Stimulated activated naive B cell treated with anti-CD40 and anti-IgM and Interleukin-4, amounts not matched to agents 10 μg/mL and 1 μg/mL and 100 μg/mL, for 72 hours (primary cell): ENCODE measurements around the gene DUSP9.
"Not testable (repeated sequence)": the region's sequence is repeated elsewhere in the genome, so short reads cannot be mapped to it uniquely, and the experiment has no call there.

ENCODE experiments used
- ATAC-seq, 2 donors: fragments of 150-1000 bp; cut with Tn5 transposase; replicated peaks; 2 replicates each; pipeline ENCODE4 v1.10.0; 2021; ENCODE audit warnings: moderate library complexity in 1 of 2
- DNase-seq: peaks from one replicate; pipeline ENCODE4 v3.0.0; 2021
- H3K27ac Mint-ChIP-seq: one replicate; pipeline ENCODE4 v1.8.0; 2022; ENCODE audit warnings: mild to moderate bottlenecking, mixed read lengths
- H3K27me3 Mint-ChIP-seq, 2 donors: one replicate each; pipeline ENCODE4 v1.8.0; 2022; ENCODE audit warnings: mixed read lengths in 2 of 2
- H3K36me3 Mint-ChIP-seq, 2 donors: one replicate each; pipeline ENCODE4 v1.8.0; 2022; ENCODE audit warnings: mixed read lengths in 2 of 2, mild to moderate bottlenecking in 1 of 2
- H3K4me1 Mint-ChIP-seq, 2 donors: one replicate each; pipeline ENCODE4 v1.8.0; 2022; ENCODE audit warnings: mixed read lengths in 2 of 2, mild to moderate bottlenecking in 1 of 2
- H3K4me3 Mint-ChIP-seq, 2 donors: one replicate each; pipeline ENCODE4 v1.8.0; 2022; ENCODE audit warnings: mild to moderate bottlenecking in 2 of 2, mixed read lengths in 2 of 2, moderate library complexity in 1 of 2
- H3K9me3 Mint-ChIP-seq, 2 donors: one replicate each; pipeline ENCODE4 v1.8.0; 2022; ENCODE audit warnings: mixed read lengths in 2 of 2, mild to moderate bottlenecking in 1 of 2

DUSP9 gene

GRCh38 chrX:153690466-153690865 is 43.5 kb downstream of the DUSP9 start:
- DNase-seq, result no peak
- peaks cover 17 to 23% of the 10 kb centered on the region in 2 donors for H3K27me3 Mint-ChIP-seq
- H3K36me3 Mint-ChIP-seq, result peaks cover 3% of the 10 kb centered on the region in 2 donors
- no peak overlapping the region for H3K27ac Mint-ChIP-seq
- H3K4me1 Mint-ChIP-seq, result peaks cover 4 to 19% of the 10 kb centered on the region in 2 donors
- H3K9me3 Mint-ChIP-seq, result no peaks in the 10 kb centered on the region
- no peak for ATAC-seq
- H3K4me3 Mint-ChIP-seq, result no peak overlapping the region

- H3K9me3 Mint-ChIP-seq, H3K36me3 Mint-ChIP-seq, H3K27ac Mint-ChIP-seq, DNase-seq, H3K4me3 Mint-ChIP-seq, ATAC-seq: not testable (repeated sequence)
- peaks cover 14 to 17% of the 10 kb centered on the region in 2 donors for H3K27me3 Mint-ChIP-seq
- H3K4me1 Mint-ChIP-seq, result peaks cover 4 to 18% of the 10 kb centered on the region in 2 donors
Measured at GRCh38 chrX:153691032-153691827, 44.2 kb downstream of the DUSP9 start.

- Mint-ChIP-seq H3K27ac (no peak overlapping the region), H3K4me1 (peaks cover 4 to 13% of the 10 kb centered on the region in 2 donors), H3K4me3 (no peak overlapping the region), H3K36me3 (peaks cover 3 to 7% of the 10 kb centered on the region in 2 donors), H3K27me3 (peaks cover 8 to 11% of the 10 kb centered on the region in 2 donors), H3K9me3 (no peaks in the 10 kb centered on the region)
- DNase-seq (no peak), ATAC-seq (no peak)
Measured at GRCh38 chrX:153692003-153692402, 45.0 kb downstream of the DUSP9 start.

- Mint-ChIP-seq H3K4me1 (peaks cover 4 to 8% of the 10 kb centered on the region in 2 donors), H3K36me3 (peaks cover 9 to 12% of the 10 kb centered on the region in 2 donors), H3K4me3 (no peak overlapping the region), H3K9me3 (no peaks in the 10 kb centered on the region), H3K27me3 (peaks cover 8 to 11% of the 10 kb centered on the region in 2 donors), H3K27ac (peak overlapping the region; percentile 43)
- DNase-seq (no peak), ATAC-seq (no peak)
Measured at GRCh38 chrX:153692611-153693156, 45.7 kb downstream of the DUSP9 start.

GRCh38 chrX:153693216-153694086 is 46.4 kb downstream of the DUSP9 start:
- Mint-ChIP-seq H3K27ac (no peak overlapping the region), H3K9me3 (no peaks in the 10 kb centered on the region)
- DNase-seq, result no peak

GRCh38 chrX:153694256-153694655 is 47.3 kb downstream of the DUSP9 start:
- H3K9me3 Mint-ChIP-seq, H3K27ac Mint-ChIP-seq, ATAC-seq, H3K4me1 Mint-ChIP-seq, DNase-seq, H3K4me3 Mint-ChIP-seq: not testable (repeated sequence)
- Mint-ChIP-seq H3K27me3 (peaks cover 8 to 11% of the 10 kb centered on the region in 2 donors), H3K36me3 (peaks cover 9 to 13% of the 10 kb centered on the region in 2 donors)

More at GRCh38 chrX:153693216-153694086, 46.4 kb downstream of the DUSP9 start:
- peak in 1 of 2 donors; percentile 12 for ATAC-seq
- H3K27me3 Mint-ChIP-seq, result peaks cover 8 to 11% of the 10 kb centered on the region in 2 donors
- no peak overlapping the region for H3K4me3 Mint-ChIP-seq
- peaks cover 4 to 8% of the 10 kb centered on the region in 2 donors for H3K4me1 Mint-ChIP-seq
- peaks cover 9 to 13% of the 10 kb centered on the region in 2 donors for H3K36me3 Mint-ChIP-seq

- H3K4me1 Mint-ChIP-seq, result peaks cover 3 to 8% of the 10 kb centered on the region in 2 donors
- peaks cover 8 to 11% of the 10 kb centered on the region in 2 donors for H3K27me3 Mint-ChIP-seq
- H3K27ac Mint-ChIP-seq, result no peak overlapping the region
- no peak for DNase-seq
- no peak for ATAC-seq
- no peaks in the 10 kb centered on the region for H3K9me3 Mint-ChIP-seq
- peaks cover 9 to 13% of the 10 kb centered on the region in 2 donors for H3K36me3 Mint-ChIP-seq
- H3K4me3 Mint-ChIP-seq, result no peak overlapping the region
Measured at GRCh38 chrX:153694687-153695270, 47.8 kb downstream of the DUSP9 start.

- ATAC-seq, result no peak
- Mint-ChIP-seq H3K27ac (no peak overlapping the region), H3K4me3 (no peak overlapping the region), H3K27me3 (no peaks in the 10 kb centered on the region), H3K36me3 (peaks cover 13 to 22% of the 10 kb centered on the region in 2 donors), H3K4me1 (peaks cover 2 to 8% of the 10 kb centered on the region in 2 donors), H3K9me3 (no peaks in the 10 kb centered on the region)
- DNase-seq, result no peak
Measured at GRCh38 chrX:153696100-153696499, 49.1 kb downstream of the DUSP9 start.

GRCh38 chrX:153696538-153696937 is 49.5 kb downstream of the DUSP9 start:
- not testable (repeated sequence) for DNase-seq, ATAC-seq
- H3K36me3 Mint-ChIP-seq, result peaks cover 13 to 26% of the 10 kb centered on the region in 2 donors

GRCh38 chrX:153696986-153697722 is 50.2 kb downstream of the DUSP9 start:
- Mint-ChIP-seq H3K27ac (peak overlapping the region; percentile 72), H3K36me3 (peaks cover 13 to 27% of the 10 kb centered on the region in 2 donors)
- not testable (repeated sequence) for ATAC-seq, H3K27me3 Mint-ChIP-seq, H3K4me1 Mint-ChIP-seq, H3K4me3 Mint-ChIP-seq, H3K9me3 Mint-ChIP-seq, DNase-seq

More at GRCh38 chrX:153696538-153696937, 49.5 kb downstream of the DUSP9 start:
- not testable (repeated sequence) for H3K4me3 Mint-ChIP-seq, H3K4me1 Mint-ChIP-seq, H3K9me3 Mint-ChIP-seq, H3K27ac Mint-ChIP-seq, H3K27me3 Mint-ChIP-seq

GRCh38 chrX:153697924-153698865 is 51.2 kb downstream of the DUSP9 start:
- no peak overlapping the region for H3K4me3 Mint-ChIP-seq
- H3K27ac Mint-ChIP-seq, result no peak overlapping the region
- no peaks in the 10 kb centered on the region for H3K9me3 Mint-ChIP-seq
- peaks cover 13 to 27% of the 10 kb centered on the region in 2 donors for H3K36me3 Mint-ChIP-seq
- DNase-seq (no peak), ATAC-seq (no peak)
- H3K27me3 Mint-ChIP-seq, result no peaks in the 10 kb centered on the region
- H3K4me1 Mint-ChIP-seq, result no peaks in the 10 kb centered on the region

- H3K4me3 Mint-ChIP-seq, H3K9me3 Mint-ChIP-seq, H3K4me1 Mint-ChIP-seq, DNase-seq, H3K27me3 Mint-ChIP-seq, ATAC-seq, H3K27ac Mint-ChIP-seq: not testable (repeated sequence)
- H3K36me3 Mint-ChIP-seq, result peaks cover 16 to 27% of the 10 kb centered on the region in 2 donors
Measured at GRCh38 chrX:153699210-153699783, 52.3 kb downstream of the DUSP9 start.
